Activated CD8-positive, alpha-beta memory T cell treated with anti-CD3 and anti-CD28 coated beads for 24 hours (primary cell): Measurements from ENCODE around the gene GPR78.
A peak's percentile ranks its signal among the peaks of the same experiment; 100 is the strongest.

ENCODE experiments used
- DNase-seq: peaks from one replicate; pipeline ENCODE4 v3.0.0-alpha.2; 2020

GPR78 gene, protein sequence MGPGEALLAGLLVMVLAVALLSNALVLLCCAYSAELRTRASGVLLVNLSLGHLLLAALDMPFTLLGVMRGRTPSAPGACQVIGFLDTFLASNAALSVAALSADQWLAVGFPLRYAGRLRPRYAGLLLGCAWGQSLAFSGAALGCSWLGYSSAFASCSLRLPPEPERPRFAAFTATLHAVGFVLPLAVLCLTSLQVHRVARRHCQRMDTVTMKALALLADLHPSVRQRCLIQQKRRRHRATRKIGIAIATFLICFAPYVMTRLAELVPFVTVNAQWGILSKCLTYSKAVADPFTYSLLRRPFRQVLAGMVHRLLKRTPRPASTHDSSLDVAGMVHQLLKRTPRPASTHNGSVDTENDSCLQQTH

GRCh38 chr4:8580321-8581093 lies at the start of gene GPR78:
Gene GPR78, plus strand, starts transcription at chr4:8580392. Its CDS starts 591 bp downstream, at chr4:8580983.
- peak; percentile 63 for DNase-seq

DNA sequence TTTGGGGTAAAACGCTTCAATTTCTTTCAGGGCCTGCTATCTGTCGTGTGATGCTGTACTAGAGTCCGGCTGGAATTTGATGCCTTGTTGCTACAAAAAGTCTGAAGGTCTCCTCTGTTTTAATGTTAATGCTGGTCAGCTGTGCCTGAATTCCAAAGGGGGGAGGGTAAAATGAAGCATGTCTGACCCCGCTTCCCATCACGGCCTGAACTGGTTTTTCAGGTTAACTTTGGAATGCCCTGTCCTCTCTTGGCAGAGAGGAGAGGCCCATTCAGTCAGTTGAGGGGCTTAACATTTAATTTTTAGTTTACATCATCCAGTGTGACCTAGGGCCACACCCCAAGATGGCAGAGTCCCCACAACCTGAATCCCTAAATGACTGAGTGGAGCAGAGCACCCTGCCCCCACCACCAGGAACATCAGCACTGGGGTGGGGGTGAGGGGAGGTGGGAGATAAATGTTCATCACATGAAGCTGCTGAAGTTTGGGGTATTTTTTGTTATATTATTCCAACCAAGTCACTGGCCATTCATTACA lies 47.9 kb upstream of the GPR78 start:
- no peak for DNase-seq

GRCh38 chr4:8533274-8533865 lies 46.8 kb upstream of the GPR78 start:
- DNase-seq: no peak

DNA sequence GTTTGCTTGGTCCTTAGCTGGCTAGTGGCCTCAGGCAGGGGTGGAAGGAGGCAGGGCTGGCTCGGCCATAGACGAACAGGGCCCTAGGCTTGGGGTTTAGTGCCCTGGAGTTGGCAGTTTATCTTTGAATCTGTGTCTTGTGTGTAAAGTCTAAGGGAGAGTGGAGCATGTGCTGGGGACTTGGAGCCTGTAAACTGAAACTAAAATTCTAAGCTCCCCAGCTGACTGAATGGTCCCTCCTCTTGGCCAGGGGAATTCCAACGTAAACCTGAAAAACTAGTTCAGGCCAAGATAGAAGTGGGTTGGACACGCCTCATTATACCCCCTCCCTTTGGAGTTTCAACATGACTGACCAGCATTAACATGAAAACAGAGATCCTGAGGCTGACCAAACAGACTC lies 46.1 kb upstream of the GPR78 start:
- DNase-seq: no peak

DNA sequence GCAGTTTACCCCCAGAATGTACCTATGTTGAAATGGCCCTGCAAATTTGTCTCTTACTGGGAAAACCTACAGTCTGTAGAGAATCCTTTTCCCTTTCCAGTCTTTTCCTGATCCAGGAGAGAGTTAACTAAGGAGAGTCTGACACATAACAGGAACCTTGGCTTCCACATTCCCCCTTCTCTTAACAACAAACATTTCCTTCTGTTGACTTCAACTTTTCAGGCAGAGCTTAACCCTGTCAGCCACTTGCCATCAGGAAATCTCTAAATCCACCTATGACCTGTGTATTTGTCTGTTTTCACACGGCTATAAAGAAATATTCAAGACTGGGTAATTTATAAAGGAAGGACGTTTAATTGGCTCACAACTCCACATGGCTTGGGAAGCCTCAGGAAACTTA lies 45.6 kb upstream of the GPR78 start:
- DNase-seq: no peak

DNA sequence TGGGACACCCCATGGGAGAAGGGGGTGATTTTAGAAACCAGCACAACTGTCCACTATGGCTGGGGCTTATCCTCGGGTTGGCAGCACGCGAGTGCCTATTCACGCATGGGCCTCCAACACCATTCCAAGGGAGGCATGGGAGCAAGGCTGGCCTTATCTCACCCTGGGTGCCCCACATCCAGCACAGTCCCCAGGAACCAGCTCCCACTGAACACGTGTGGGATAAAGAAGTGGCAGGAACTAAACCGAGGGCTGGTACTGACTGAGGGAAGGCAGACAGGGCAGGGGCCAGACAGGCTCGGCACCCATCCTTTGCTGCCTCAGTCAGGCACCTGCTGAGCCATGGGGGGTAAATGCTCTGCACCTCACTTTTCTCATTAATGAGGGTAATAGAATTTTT lies 43.7 kb upstream of the GPR78 start:
- no peak for DNase-seq

- DNase-seq: no peak
These were observed 43.1 kb upstream of the GPR78 start for GRCh38 chr4:8537041-8537461.

DNA sequence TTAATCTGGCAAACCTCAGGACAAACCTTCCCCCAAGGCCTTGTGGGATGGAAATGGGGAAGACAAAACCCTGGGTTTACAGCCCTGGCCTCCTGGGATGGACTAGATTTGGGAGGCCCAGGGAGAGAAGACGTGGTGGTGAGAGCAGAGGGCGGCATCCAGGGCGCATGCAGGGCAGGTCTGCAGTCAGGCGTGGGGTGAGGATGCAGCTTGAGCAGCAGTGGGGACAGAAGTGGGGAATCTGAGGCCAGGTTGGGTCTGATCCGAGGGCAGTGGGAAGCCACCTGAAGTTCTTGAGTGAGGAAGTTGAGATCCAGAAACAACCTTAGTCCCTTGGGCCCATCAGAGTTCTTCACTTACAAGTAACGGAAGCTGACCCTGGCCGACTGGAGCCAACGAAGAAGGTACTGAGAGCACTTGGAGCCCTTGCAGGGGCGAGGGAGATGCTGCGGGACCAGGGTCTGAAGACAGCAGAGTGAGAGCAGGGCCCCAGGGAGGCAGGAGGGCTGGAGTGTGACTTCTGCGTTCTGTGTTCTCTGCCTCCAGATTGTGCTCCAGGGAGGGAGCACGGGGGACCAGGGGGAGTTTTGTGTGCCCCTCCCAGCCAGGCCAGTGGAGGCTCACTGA lies 42.0 kb upstream of the GPR78 start:
- DNase-seq: no peak

GRCh38 chr4:8538703-8539567 lies 41.3 kb upstream of the GPR78 start:
- no peak for DNase-seq

DNA sequence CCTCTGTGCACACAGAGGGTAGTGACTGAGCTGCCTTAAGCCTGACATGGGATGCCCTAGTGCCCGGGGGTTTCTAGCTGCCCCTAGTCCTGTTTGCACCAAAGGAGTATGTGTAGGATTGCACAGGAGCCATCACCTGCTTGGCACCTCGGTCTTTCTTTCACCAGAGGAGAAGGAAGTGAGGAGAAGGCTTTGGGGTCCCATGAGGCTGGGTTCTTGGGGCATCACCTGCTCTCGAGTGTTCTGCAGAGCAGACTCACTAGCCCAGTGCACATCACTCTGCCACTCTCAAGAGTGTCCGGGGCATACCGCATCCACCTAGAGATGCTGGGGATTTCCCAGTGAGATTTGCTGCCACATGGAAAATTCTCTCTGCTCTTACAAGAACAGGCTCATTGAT lies 40.5 kb upstream of the GPR78 start:
- no peak for DNase-seq

- no peak for DNase-seq
These were observed 40.1 kb upstream of the GPR78 start for GRCh38 chr4:8540072-8540471.

DNA sequence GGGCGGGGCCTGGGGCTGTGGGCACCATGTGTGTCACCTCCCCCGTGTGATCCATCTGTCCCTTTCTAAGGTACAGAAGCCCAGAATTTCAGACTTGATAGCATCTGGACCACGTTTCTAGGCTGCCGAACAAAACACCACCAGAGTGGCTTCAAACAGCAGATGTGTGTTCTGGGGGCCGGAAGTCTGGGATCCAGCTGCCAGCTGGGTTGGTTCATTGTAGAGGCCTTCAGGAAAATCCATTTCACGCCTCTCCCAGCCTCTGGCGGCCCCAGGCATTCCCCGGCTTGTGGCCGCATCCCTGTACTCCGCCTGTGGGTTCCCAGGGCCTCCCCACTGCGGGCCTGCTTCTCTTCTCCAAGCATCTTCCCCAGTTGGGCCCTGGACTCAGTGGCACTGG lies 39.6 kb upstream of the GPR78 start:
- DNase-seq: no peak

DNA sequence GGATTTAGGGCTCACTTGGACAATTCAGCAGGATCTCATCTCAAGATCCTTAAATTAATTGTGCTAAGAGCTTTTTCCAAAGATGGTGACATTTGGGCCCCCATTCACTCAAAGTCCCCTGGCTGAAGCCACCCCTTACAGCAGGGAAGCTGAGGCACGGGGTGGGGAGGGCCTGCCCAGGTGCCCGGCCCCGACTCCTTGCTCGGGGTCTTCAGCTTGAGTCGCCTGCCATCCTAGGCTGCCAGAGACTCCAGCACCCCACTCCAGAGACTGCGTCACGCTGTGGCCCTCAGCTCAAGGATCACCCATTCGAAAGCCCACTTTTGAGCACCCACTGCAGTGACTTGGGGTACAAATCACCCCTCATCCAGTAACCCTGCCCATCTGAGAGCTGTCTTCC lies 39.2 kb upstream of the GPR78 start:
- no peak for DNase-seq

DNA sequence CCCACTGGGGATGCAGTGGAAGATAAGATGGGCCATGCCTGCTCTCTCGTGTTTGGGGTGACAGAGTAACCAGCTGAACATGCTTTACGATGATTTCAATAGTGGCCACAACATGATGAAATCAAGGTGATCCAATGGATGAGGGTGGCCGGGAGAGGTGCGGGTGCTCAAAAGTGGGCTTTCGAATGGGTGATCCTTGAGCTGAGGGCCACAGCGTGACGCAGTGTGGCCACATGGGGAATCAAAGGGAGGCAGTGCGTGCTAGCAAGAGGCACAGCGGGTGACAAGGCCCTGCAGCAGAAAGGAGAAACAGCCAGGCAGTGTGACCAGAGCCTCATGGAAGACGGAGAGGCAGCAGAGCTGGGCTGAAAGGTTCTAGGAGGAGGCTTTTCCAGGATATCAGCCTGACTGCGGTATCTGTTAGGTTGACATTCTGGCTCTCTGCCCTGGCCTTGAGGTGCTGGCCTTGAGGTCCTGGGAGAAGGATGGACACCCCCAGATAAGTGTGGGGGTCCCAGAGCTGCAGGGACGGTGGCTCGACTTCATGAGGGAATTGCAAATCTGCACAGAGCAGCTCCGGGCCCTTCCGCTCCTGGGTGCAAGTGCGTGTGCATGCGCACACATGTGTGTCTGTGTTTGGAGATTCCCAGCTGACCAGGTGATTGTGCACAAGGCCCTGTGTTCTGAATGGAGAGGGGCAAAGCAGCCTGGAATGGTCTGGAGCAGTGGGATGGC lies 38.0 kb upstream of the GPR78 start:
- no peak for DNase-seq

DNA sequence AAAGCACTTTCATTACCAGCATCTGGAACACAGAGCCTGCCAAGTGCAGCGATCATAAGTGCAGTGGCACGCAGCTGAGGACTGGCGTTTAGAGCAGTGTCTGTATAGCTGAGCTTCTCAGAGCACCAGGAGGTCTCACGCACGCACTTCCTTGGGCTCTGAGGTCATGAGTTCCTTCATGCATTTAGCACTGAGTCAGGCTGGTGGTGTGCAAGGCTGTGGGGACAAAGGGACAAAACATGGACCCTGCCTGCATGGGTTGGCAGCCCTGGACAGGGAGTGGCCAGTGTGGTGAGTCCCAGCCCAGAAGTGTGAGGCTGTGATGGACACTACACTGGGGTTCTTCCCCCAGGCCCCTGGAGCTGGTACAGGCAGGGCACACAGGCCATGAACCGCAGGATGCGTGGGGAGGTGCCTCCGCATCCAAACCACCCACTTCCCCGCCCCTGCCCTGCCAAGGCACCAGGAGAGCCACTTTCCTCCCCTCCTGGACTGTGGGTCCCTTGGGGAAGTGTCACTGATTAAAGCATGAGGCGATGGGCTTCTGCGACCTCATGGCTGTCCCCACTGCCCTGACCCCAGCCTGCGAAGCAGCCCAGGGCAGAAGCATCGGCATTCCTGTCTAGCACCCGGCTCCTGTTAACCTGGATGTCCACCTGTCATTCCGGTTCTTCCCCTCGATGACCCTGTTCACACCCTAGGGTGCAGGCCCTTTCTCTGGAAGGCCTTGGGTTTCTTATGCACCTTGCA lies 37.2 kb upstream of the GPR78 start:
- DNase-seq: no peak

DNA sequence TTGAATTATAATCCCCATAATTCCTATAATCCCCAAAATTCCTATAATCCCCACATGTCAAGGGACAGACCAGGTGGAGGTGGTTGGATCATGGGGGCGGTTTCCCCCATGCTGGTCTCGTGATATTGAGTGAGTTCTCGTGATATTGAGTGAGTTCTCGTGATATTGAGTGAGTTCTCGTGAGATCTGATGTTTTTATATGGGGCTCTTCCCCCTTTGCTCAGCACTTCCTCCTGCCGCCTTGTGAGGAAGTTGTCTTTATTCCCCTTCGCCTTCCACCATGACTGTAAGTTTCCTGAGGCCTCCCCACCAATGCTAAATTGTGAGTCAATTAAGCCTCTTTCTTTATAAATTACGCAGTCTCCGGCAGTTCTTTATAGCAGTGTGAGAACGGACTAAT lies 36.6 kb upstream of the GPR78 start:
- DNase-seq: no peak

DNA sequence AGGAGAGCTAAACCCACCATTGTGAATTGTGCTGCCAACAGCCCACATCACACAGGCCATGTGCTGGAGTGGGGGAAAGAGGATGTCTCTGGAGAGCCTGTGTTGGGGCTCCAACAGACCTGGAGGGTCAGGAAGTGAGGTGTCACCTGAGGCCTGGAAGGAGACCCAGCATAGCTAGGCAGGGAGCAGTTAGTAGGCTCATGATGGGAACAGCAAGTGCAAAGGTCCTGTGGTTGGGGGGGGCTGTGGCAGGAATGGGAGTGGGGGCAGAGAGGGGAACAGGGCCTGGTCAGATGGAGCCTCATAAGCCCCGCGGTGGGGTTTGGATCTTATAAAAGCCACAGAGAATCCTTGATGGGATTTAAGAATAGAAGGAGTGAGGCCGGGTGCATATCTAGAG lies 35.9 kb upstream of the GPR78 start:
- no peak for DNase-seq

DNA sequence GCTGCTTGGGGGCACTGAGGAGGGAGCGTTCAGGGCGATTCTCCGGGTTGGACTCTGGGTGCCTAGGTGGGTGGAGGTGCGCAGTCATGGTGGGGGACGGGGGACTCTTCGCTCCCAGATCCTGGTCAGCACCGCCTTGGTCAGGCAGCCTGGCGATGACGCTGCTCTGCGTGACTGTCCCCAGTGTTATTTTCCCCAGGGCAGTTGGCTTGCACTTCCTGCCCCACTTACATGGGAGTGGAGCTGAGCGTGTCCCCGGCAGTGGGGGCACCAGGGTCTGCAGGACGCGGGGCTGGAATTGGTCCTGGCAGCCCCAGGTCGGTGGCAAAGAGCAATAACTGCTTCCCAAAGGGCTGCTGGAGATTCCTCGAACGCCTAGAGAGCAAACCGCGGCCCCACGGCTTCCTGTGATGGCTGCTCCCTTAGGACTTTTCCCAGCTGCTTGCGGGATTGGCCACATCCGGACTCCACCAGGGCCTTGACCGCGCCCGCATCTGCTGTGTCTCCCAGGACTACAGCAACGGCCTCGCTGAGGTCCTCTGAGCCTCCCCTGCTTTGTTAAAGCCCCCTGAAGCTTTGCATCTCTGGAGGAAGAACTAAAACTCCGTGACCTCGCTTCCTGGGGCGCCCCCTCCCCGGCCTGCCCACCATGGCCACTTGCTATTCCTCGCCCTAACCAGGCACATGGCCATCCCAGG lies 35.3 kb upstream of the GPR78 start:
- DNase-seq: no peak

- DNase-seq: no peak
These were observed 34.8 kb upstream of the GPR78 start for GRCh38 chr4:8545439-8545765.

GRCh38 chr4:8546766-8547107 lies 33.5 kb upstream of the GPR78 start:
- DNase-seq: no peak
